Left ventricle myocardium inferior (tissue), 1 donor: Measurements from ENCODE around the gene AP1M2. TPM values are rescaled to one million over a fixed set of nuclear protein-coding genes. Genes with fewer than 3 reads are reported as not detected.

Experiments used
- DNase-seq: peaks from one replicate; pipeline ENCODE4 v3.0.0-alpha.2; 2020
- H3K27ac ChIP-seq: fragments of 200-600 bp; replicated peaks from 2 replicates; pipeline ENCODE4 v1.8.0; 2021
- H3K27me3 ChIP-seq: fragments of 200-600 bp; 2 replicates; pipeline ENCODE4 v1.8.0; 2021; ENCODE audit warnings: low read depth
- H3K36me3 ChIP-seq: fragments of 200-600 bp; 2 replicates; pipeline ENCODE4 v1.8.0; 2021
- H3K4me1 ChIP-seq: fragments of 200-600 bp; 2 replicates; pipeline ENCODE4 v1.8.0; 2021
- H3K4me3 ChIP-seq: fragments of 200-600 bp; 2 replicates; pipeline ENCODE4 v1.8.0; 2021; ENCODE audit warnings: mild to moderate bottlenecking, moderate library complexity
- H3K9me3 ChIP-seq: fragments of 200-600 bp; replicated peaks from 2 replicates; pipeline ENCODE4 v1.8.0; 2021
- CTCF ChIP-seq: fragments of 200-600 bp; IDR thresholded peaks from 2 replicates; pipeline ENCODE4 v1.8.0; 2021; ENCODE audit warnings: antibody characterized with exemption, mild to moderate bottlenecking, borderline replicate concordance
- intact Hi-C: fragments of 100-400 bp; cut with micrococcal nuclease; formaldehyde crosslinking; loops from one replicate; pipeline ENCODE4 v1.11.0; 2022
- long read RNA-seq: library from polyadenylated mRNA; unstranded; transcript quantifications from one replicate; pipeline ENCODE4 v2.0.0, GENCODE V29; 2021
- total RNA-seq: library from RNA; stranded (reverse); fragmentation: NEBNext Ultra II Directional; extraction: Animal tissue kit (Norgen Biotek cat#: 25700); gene quantifications from one replicate; pipeline ENCODE4 v1.2.1, GENCODE V29; 2021
- donor health status: DM: no; HTN: yes; CAD: no; lungs with severe emphysema.

The AP1M2 gene
- total RNA-seq = not detected
- long read RNA-seq = 0 reads

- Histone ChIP-seq H3K27ac (no peak within 1 kb of the TSS), H3K4me1 (no peaks in the 10 kb centered on the region), H3K36me3 (no peaks in the 10 kb centered on the region), H3K9me3 (no peaks in the 10 kb centered on the region), H3K4me3 (no peak within 1 kb of the TSS), H3K27me3 (peaks cover 39% of the 10 kb centered on the region)
- no peak for DNase-seq
- intact Hi-C loops = no loop called here
- no peak for TF ChIP-seq CTCF
Measured at GRCh38 chr19:10587022-10587838, at the start of gene AP1M2. TSS of gene AP1M2 (minus strand) at chr19:10587312. CDS start at chr19:10587231, 81 bp downstream.

- no peak overlapping the region for H3K4me3 ChIP-seq
- H3K9me3 ChIP-seq = no peaks in the 10 kb centered on the region
- no peak for TF ChIP-seq CTCF
- H3K27me3 ChIP-seq = no peaks in the 10 kb centered on the region
- H3K36me3 ChIP-seq = peaks cover 92% of the 10 kb centered on the region
- no peak overlapping the region for H3K27ac ChIP-seq
- H3K4me1 ChIP-seq = peaks cover 7% of the 10 kb centered on the region
- no peak for DNase-seq
- intact Hi-C loops = no loop called here
Measured at GRCh38 chr19:10636304-10636972, 49.3 kb upstream of the AP1M2 start.

- no peaks in the 10 kb centered on the region for H3K27me3 ChIP-seq
- H3K9me3 ChIP-seq = no peaks in the 10 kb centered on the region
- peaks cover 7% of the 10 kb centered on the region for H3K4me1 ChIP-seq
- intact Hi-C loops = no loop called here
- H3K36me3 ChIP-seq = peaks cover 90% of the 10 kb centered on the region
- DNase-seq = no peak
- no peak overlapping the region for H3K4me3 ChIP-seq
- no peak for TF ChIP-seq CTCF
- no peak overlapping the region for H3K27ac ChIP-seq
Measured at GRCh38 chr19:10634963-10635362, 47.9 kb upstream of the AP1M2 start.

GRCh38 chr19:10634430-10634829, 47.3 kb upstream of the AP1M2 start:
- TF ChIP-seq CTCF = no peak
- Histone ChIP-seq H3K36me3 (peaks cover 92% of the 10 kb centered on the region), H3K27me3 (no peaks in the 10 kb centered on the region), H3K4me1 (peaks cover 7% of the 10 kb centered on the region), H3K27ac (no peak overlapping the region), H3K9me3 (no peaks in the 10 kb centered on the region), H3K4me3 (no peak overlapping the region)
- intact Hi-C loops = no loop called here
- DNase-seq = no peak

GRCh38 chr19:10631874-10632273, 44.8 kb upstream of the AP1M2 start:
- Histone ChIP-seq H3K27ac (peak overlapping the region; percentile 42), H3K4me3 (no peak overlapping the region), H3K36me3 (peaks cover 87% of the 10 kb centered on the region), H3K27me3 (no peaks in the 10 kb centered on the region), H3K4me1 (peaks cover 7% of the 10 kb centered on the region), H3K9me3 (no peaks in the 10 kb centered on the region)
- DNase-seq = no peak
- intact Hi-C loops = no loop called here
- TF ChIP-seq CTCF = no peak
